ENCODE measurements around the gene GAD1. TPM values are rescaled to one million over a fixed set of nuclear protein-coding genes. Genes with fewer than 3 reads are reported as not detected.

GAD1 gene
- total and polyA plus RNA-seq, 7 donors, result 0.13 to 0.41 TPM; not detected in 5

- no peak overlapping the region for H3K27ac ChIP-seq
- 92 to 94% methylated on average over 1 of the region's 1 CpG for WGBS, 2 donors
- no peaks in the 10 kb centered on the region for H3K36me3 ChIP-seq
- no peaks in the 10 kb centered on the region for H3K4me1 ChIP-seq
- no peak for DNase-seq
- H3K4me3 ChIP-seq, result no peak overlapping the region
- TF ChIP-seq POLR2A (IDR thresholded peaks at IDR 0.05), result no peak
- no peak for TF ChIP-seq POLR2AphosphoS5 (IDR thresholded peaks at IDR 0.05)
- TF ChIP-seq CTCF (IDR thresholded peaks at IDR 0.05), result no peak
- no peak for TF ChIP-seq EP300 (IDR thresholded peaks at IDR 0.05)
- intact Hi-C loops (cut with DNase I), result no loop called here
- no peaks in the 10 kb centered on the region for H3K27me3 ChIP-seq
- no peaks in the 10 kb centered on the region for H3K9me3 ChIP-seq
Measured at GRCh38 chr2:170783549-170783948, 33.1 kb upstream of the GAD1 start.

- Histone ChIP-seq H3K27ac (no peak overlapping the region), H3K27me3 (no peaks in the 10 kb centered on the region), H3K4me1 (no peaks in the 10 kb centered on the region), H3K9me3 (no peaks in the 10 kb centered on the region), H3K4me3 (no peak overlapping the region), H3K36me3 (no peaks in the 10 kb centered on the region)
- intact Hi-C loops (cut with DNase I), result no loop called here
- no peak for DNase-seq
- TF ChIP-seq CTCF (IDR thresholded peaks at IDR 0.05) (no peak), POLR2AphosphoS5 (IDR thresholded peaks at IDR 0.05) (no peak), POLR2A (IDR thresholded peaks at IDR 0.05) (no peak), EP300 (IDR thresholded peaks at IDR 0.05) (no peak)
Measured at GRCh38 chr2:170798996-170799395, 17.7 kb upstream of the GAD1 start.

GRCh38 chr2:170806548-170806947, 10.1 kb upstream of the GAD1 start:
- Histone ChIP-seq H3K9me3 (no peaks in the 10 kb centered on the region), H3K4me1 (no peaks in the 10 kb centered on the region), H3K27ac (no peak overlapping the region), H3K27me3 (no peaks in the 10 kb centered on the region), H3K4me3 (no peak overlapping the region), H3K36me3 (no peaks in the 10 kb centered on the region)
- TF ChIP-seq POLR2AphosphoS5 (IDR thresholded peaks at IDR 0.05) (no peak), POLR2A (IDR thresholded peaks at IDR 0.05) (no peak), CTCF (IDR thresholded peaks at IDR 0.05) (no peak), EP300 (IDR thresholded peaks at IDR 0.05) (no peak)
- intact Hi-C loops (cut with DNase I), result no loop called here
- 94 to 97% methylated on average over 2 of the region's 2 CpGs for WGBS, 2 donors
- no peak for DNase-seq

GRCh38 chr2:170812710-170813600, 3.7 kb upstream of the GAD1 start:
- no peaks in the 10 kb centered on the region for H3K9me3 ChIP-seq
- H3K27ac ChIP-seq, result no peak overlapping the region
- TF ChIP-seq EP300 (IDR thresholded peaks at IDR 0.05) (no peak), CTCF (IDR thresholded peaks at IDR 0.05) (peak; percentile 44 to 76 (median 69)), POLR2AphosphoS5 (IDR thresholded peaks at IDR 0.05) (peak in 1 of 4 donors; percentile 18)
- H3K27me3 ChIP-seq, result peaks cover 48 to 52% (median 51%) of the 10 kb centered on the region in 3 donors
- H3K4me3 ChIP-seq, result no peak overlapping the region
- peaks cover 0 to 37% (median 31%) of the 10 kb centered on the region in 4 donors for H3K4me1 ChIP-seq
- WGBS, 2 donors, result 5 to 7% methylated on average over 14 of the region's 14 CpGs
- no peak for DNase-seq
- intact Hi-C loops (cut with DNase I), result loop anchor here (2.0 to 5.0 kb wide), 5 partner anchors 42 to 446 kb away; partner anchors contain the start of genes ERICH2 and SP5
- H3K36me3 ChIP-seq, result no peaks in the 10 kb centered on the region

Measured in sigmoid colon (tissue), 7 donors.